GM19324 (cell line): ENCODE data around the gene CACNA2D3.

Source experiments
- ATAC-seq: cut with Tn5 transposase; IDR thresholded peaks from one replicate; pipeline ENCODE4 v1.9.1; 2021; ENCODE audit warnings: mild to moderate bottlenecking, moderate library complexity; ENCODE audit not compliant: unreplicated experiment, low FRiP score

The CACNA2D3 gene

GRCh38 chr3:54514416-54514815 lies 392.1 kb downstream of the CACNA2D3 start:
- ATAC-seq: no peak

- no peak for ATAC-seq
Observed at GRCh38 chr3:54515441-54516213, 393.3 kb downstream of the CACNA2D3 start.

DNA sequence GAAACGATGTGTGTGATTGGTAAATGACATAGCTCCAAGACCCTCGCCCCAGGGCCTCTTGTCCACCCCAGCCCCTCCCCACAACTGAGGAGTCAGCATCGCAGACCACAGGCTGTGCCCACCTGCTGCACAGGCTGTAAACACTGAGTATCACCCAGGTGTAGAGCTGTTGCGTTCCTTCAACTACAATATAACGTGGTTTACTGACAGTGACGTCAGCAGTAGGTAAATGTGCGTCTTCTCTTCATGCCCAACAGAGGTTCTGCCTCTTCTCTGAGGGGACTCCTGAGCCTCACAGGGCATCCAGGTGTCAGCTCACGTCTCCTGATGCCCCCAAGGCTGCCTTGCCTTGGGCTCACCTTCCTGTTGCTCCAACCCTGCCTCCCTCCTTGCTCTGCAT lies 395.1 kb downstream of the CACNA2D3 start:
- no peak for ATAC-seq

DNA sequence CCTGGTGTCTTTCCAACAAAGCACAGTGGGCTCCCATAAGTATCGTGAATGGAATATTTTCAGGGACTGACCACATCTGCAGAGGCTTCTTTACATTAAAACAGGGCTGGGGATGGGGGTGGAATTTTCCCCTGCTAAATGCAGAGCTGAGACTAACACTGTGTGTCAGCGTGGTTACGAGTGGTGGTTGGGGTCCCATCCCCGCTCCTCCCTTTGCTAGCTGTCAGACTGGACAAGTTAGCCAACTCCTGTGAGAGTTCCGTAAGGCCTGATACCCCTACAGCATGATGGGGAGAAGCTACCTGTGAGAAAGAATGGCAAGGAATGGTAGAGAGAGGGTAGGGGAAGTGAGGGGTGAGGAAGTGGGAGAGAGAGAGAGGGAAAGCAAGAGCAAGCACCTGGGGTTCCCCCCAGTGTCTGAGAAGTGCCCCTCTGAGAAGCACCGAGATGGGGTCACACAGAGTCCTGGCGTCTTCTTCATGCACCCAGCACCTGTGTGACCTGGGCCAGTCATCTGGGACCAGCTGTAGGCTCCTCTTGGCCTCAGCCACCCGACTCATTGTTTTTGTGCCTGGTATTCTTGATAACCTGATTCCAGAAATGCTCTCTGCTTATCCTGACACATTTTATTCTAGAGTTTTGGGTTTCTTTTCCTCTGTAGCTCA lies 395.8 kb downstream of the CACNA2D3 start:
- ATAC-seq: no peak

DNA sequence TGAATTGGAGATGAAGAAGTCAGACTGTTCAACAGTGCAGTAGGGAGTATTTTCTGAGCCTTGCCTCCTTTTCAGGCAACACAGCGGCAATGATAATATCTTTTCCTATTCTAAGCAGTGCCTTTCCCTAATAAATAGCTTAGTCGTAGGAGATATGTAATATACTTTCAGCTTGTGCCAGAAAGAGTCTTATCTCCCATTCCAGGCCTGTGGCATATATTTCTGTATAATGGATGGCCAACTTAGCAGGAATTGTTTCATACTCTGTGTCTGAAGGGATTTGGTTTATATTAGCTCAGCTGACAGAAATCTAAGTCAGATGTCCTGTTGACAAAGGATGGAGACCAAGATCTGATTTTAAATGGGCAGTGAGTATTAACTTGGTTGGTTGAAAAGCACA lies 397.1 kb downstream of the CACNA2D3 start:
- no peak for ATAC-seq

DNA sequence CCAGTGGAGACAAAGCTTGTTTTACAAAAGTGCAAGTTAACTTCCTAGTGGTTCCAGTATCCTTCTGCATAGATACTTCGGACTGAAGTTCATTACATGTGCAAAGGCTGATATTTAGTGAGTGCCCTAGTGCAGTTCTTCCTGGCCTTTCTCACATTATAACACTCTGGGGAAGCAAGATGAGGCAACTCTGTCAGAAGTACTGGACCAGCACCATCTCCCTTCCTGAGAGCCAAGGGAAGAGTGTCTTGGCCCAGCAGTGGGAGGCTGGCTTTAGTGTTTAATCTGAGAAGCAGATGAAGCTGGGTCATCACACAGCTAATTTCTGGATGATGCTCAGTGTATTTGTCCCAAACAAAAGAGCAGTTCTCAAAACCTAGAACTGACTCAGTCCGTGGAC lies 397.7 kb downstream of the CACNA2D3 start:
- ATAC-seq: no peak

DNA sequence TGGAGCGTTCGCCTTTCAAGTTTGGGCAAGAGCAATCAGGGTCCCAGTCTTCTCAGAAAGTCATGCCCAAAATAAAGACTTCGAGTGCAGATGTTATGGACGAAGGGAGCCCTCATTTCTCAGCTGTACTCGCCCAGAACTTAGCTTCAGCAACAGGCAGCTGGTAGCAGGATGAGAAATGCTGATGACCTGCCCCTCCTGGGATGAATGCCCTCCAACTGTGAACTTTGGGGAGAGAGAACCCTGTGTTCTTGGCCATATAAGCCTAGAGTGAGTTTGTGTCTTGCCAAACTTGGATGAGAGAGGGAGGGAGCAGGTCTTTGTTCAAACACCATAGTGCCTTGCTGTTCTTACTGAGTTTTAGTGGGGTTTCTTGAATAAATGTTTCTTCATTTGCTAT lies 405.2 kb downstream of the CACNA2D3 start:
- no peak for ATAC-seq

DNA sequence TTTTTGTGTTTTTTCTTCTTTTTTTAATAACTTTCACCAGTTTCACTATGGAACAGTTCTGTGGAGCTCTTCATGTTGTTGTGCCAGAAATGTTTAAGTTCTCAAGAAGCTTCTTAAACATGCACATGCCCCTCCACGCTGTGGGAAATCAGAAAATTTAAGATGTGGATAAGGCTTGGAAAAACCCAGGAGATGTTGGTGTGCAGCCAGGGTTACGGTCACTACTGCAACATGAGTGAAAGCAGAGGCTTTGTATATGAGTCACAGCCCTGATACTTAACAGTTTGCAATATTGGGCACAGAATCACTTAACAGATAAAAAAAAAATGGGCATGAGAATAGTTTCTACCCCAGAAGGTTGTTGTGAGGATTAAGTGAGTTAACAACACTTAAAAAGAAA lies 405.6 kb downstream of the CACNA2D3 start:
- no peak for ATAC-seq

DNA sequence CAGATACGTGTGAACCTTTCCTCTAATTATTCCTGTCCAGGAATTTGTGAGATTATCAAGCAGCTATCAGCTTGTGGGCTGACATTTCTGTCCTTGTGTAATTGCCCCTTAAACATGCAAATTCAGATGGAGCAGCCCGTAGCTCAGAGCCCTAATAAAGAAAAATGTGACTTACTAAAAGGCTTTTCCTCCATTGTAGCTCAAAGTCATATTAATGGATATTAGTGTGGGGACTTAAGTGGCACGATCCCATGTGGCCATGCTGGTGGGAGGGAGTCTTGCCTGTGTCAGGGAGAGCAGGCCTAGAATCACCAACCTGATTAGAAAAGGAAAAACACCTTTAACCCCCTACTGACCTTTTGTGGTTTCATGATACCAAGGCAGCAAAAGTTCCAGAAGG lies 406.3 kb downstream of the CACNA2D3 start:
- ATAC-seq: no peak

DNA sequence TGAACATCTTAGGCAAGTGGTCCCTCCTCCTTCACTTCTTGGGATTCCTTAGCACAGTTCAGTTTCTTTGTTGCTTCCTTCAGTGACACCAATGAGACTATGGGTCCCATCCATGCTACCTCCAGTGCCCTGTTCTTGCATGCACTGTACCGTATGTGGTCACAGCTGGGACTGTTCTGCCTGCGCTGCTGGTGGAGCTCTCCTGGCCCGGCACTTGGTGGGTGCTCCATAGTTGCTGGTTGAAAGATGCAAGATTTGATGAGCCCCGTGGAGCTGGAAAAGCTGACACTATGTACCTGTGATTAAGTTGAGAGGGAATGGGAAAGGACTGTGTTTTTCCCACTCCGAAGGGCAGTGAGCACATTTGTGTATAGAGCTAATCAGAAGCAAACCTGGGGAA lies 407.7 kb downstream of the CACNA2D3 start:
- ATAC-seq: no peak

- ATAC-seq: no peak
Observed at GRCh38 chr3:54530944-54531343, 408.6 kb downstream of the CACNA2D3 start.

DNA sequence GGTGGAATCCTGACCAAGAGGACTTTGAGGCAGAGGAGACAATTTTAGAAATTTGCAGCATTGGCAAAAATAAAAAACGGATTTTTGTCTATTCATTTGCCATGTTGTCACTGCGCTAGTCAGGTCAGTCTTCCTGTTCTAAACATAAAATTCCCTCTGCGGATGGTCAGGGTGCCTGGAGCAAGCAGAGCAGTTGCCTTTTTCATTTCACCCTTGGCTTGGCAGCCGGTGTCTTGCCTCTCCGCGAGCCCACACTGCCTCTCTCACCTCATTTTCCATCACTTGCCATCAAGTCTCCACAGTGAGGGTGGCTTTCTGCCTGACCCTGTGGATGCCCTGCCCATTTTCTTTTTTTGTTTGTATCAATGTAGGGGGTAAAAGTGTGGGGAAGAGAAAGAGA lies 409.4 kb downstream of the CACNA2D3 start:
- no peak for ATAC-seq

GRCh38 chr3:54533856-54534255 lies 411.5 kb downstream of the CACNA2D3 start:
- ATAC-seq: no peak

- ATAC-seq: no peak
Observed at GRCh38 chr3:54535619-54536018, 413.3 kb downstream of the CACNA2D3 start.

GRCh38 chr3:54536450-54536849 lies 414.1 kb downstream of the CACNA2D3 start:
- no peak for ATAC-seq

DNA sequence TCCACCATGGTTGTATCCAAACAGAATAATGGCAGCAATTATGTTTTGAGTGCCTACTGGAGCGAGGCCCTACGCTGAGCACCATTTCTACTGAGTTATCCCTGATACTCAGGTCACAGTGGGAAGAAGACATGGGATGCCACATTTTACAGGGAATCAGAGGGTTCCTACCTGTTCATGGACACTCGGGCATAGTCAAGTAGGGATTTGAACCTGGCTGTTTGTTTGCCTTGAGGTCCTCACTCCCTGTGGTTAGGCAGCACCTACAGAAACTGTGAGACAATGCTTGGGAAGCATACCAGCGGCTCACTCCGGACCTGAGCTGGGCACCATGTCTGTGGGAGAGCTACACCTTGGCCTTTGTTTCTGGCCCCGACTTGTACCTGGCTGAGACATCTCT lies 415.2 kb downstream of the CACNA2D3 start:
- ATAC-seq: no peak

- ATAC-seq: no peak
Observed at GRCh38 chr3:54538346-54538745, 416.0 kb downstream of the CACNA2D3 start.

GRCh38 chr3:54541369-54541768 lies 419.0 kb downstream of the CACNA2D3 start:
- no peak for ATAC-seq

DNA sequence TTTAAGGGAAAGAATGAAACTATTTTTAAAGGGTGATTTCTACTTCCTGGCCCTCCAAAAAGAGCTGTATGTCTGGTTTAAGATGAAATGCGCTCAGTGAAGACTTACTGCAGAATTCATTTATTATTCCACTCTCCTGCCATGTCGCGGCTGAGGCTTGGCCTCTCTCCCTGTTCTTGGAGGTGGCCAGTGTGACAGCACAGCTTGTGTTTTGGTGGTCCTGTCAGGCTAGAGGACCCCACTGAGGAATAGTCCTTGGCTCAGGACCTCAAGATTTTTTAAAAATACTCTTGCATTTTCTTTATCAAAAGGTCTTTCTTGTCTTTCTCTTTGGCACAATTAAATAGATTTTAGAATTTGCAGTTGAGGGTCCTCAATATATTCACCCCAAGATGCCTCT lies 421.1 kb downstream of the CACNA2D3 start:
- ATAC-seq: no peak

DNA sequence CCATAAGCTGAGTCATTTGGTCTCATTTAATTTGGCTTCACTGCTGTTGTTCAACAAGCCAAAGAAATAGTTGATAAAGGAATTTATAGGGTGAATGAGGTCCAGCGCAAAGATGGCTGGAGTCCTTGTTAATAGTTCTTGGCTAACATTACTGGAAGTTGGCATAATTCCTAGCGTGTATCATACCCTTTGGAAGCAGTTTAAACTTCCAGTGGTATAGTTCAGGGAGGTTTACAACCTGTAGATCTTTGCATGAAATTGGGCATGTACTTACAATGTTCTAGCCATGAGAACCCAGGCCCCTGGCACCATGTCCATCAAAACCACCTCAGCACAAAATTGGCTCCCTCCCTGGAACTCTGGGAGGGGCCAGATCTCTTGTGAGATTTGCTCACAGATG lies 424.7 kb downstream of the CACNA2D3 start:
- ATAC-seq: no peak

- ATAC-seq: no peak
Observed at GRCh38 chr3:54547846-54548245, 425.5 kb downstream of the CACNA2D3 start.

DNA sequence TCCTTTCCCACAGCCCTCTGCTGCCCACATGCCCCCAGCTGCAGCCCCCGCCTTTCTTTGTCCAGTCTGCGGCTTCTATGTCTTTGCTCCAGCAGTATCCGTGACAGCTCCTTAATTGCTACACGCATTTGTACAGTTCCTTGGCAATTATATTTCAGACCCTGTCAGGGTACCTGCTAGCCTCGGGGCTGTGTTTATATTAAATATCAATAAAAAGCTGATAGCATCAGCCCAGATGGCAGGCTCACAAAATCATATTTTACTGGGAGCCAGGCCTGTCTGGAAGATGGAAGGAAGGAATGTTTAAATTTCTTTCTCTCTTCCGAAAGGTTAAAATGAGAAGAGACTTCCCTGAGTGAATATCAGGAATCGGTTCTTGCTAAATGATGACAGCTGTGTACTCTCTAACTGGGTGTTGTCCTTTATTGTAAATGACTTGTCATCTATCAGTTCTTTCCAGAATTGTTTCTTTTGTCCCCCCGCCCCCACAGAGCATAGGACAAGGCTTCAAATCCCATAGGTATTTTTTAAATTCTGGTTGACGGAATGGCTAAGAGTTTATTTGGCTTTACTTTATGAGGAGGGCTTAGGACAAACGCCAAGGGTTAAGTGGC lies 427.4 kb downstream of the CACNA2D3 start:
- ATAC-seq: no peak
